ENCODE results near the gene PBX3.

DNA sequence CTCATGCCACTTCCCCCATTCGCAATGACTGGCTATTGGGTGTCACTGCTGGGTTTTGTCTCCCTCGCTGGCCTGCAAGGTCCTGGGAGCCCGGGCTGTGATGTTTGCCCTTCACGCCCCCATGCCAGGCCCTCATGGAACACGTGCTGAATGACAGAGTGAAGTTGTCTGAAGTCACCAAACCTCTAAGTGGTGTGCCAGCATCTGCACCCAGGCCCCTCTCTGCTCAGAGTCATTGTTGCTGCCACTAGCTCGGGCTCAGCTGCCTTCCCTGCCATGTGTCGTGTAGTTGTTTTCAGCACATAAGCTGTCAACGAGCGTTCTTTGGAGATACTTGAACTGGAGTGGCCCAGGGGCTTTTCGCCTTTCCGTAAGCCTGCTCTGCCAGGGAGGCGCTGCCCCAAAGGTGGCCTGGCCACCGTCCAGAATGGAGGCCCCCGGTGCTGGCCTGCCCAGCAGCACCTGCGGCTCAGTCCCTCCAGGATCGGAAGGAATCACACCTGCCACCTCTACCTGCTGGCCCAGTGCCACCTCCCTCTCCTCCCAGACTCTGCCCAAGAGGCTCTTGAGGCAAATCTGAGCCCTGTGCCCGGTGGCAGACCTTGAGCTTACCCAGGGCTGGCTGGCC, 250.1 kb downstream of the PBX3 start:
- TF ChIP-seq, protein P1, sequence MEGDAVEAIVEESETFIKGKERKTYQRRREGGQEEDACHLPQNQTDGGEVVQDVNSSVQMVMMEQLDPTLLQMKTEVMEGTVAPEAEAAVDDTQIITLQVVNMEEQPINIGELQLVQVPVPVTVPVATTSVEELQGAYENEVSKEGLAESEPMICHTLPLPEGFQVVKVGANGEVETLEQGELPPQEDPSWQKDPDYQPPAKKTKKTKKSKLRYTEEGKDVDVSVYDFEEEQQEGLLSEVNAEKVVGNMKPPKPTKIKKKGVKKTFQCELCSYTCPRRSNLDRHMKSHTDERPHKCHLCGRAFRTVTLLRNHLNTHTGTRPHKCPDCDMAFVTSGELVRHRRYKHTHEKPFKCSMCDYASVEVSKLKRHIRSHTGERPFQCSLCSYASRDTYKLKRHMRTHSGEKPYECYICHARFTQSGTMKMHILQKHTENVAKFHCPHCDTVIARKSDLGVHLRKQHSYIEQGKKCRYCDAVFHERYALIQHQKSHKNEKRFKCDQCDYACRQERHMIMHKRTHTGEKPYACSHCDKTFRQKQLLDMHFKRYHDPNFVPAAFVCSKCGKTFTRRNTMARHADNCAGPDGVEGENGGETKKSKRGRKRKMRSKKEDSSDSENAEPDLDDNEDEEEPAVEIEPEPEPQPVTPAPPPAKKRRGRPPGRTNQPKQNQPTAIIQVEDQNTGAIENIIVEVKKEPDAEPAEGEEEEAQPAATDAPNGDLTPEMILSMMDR (conservative IDR thresholded peaks at IDR 0.05 in 1 of 2, IDR thresholded peaks at IDR 0.05 in 1 of 2; ENCODE audit: low read depth in 1 of 2, low read length in 2 of 2) = no peak
- no peak for TF ChIP-seq EZH2 (IDR thresholded peaks at IDR 0.05; ENCODE audit: low read length, missing control alignments)
